HEK293 (cell line): Measurements from ENCODE around the gene USP24.
"Not testable (repeated sequence)": the region's sequence is repeated elsewhere in the genome, so short reads cannot be mapped to it uniquely, and the experiment has no call there.

Source experiments
- GLI4 ChIP-seq: fragments of 450-650 bp; formaldehyde crosslinking; IDR thresholded peaks from 2 replicates; pipeline ENCODE4 v1.5.1; 2016; ENCODE audit warnings: missing biosample characterization, missing genetic modification characterization
- SP7 ChIP-seq: fragments of 450-650 bp; formaldehyde crosslinking; IDR thresholded peaks from 2 replicates; pipeline ENCODE4 v1.5.1; 2016; ENCODE audit warnings: missing biosample characterization, missing genetic modification characterization
- ZNF121 ChIP-seq: fragments of 450-650 bp; formaldehyde crosslinking; IDR thresholded peaks from 2 replicates; pipeline ENCODE4 v1.5.1; 2016; ENCODE audit warnings: missing biosample characterization, missing genetic modification characterization
- TF ChIP-seq, protein P1 (sequence below): fragments of 450-650 bp; formaldehyde crosslinking; IDR thresholded peaks from 2 replicates; pipeline ENCODE4 v1.5.0; 2017; ENCODE audit warnings: missing biosample characterization, missing genetic modification characterization, borderline replicate concordance

DNA sequence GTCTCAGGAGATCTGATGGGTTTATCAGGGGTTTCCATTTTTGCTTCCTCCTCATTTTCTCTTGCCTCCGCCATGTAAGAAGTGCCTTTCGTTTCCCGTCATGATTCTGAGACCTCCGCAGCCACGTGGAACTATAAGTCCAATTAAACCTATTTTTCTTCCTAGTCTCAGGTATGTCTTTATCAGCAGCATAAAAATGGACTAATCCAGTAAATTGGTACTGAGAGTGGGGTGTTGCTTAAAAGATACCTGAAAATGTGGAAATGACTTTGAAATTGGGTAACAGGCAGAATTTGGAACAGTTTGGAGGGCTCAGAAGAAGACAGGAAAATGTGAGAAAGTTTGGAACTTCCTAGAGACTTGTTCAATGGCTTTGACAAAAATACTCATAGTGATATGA lies 184.1 kb downstream of the USP24 start:
- TF ChIP-seq, protein P1, sequence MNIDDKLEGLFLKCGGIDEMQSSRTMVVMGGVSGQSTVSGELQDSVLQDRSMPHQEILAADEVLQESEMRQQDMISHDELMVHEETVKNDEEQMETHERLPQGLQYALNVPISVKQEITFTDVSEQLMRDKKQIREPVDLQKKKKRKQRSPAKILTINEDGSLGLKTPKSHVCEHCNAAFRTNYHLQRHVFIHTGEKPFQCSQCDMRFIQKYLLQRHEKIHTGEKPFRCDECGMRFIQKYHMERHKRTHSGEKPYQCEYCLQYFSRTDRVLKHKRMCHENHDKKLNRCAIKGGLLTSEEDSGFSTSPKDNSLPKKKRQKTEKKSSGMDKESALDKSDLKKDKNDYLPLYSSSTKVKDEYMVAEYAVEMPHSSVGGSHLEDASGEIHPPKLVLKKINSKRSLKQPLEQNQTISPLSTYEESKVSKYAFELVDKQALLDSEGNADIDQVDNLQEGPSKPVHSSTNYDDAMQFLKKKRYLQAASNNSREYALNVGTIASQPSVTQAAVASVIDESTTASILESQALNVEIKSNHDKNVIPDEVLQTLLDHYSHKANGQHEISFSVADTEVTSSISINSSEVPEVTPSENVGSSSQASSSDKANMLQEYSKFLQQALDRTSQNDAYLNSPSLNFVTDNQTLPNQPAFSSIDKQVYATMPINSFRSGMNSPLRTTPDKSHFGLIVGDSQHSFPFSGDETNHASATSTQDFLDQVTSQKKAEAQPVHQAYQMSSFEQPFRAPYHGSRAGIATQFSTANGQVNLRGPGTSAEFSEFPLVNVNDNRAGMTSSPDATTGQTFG (tag by site-specific recombination), result not testable (repeated sequence)
- not testable (repeated sequence) for TF ChIP-seq GLI4, SP7, ZNF121 (tag by site-specific recombination)
